ENCODE measurements around the gene MAN1C1.

DNA sequence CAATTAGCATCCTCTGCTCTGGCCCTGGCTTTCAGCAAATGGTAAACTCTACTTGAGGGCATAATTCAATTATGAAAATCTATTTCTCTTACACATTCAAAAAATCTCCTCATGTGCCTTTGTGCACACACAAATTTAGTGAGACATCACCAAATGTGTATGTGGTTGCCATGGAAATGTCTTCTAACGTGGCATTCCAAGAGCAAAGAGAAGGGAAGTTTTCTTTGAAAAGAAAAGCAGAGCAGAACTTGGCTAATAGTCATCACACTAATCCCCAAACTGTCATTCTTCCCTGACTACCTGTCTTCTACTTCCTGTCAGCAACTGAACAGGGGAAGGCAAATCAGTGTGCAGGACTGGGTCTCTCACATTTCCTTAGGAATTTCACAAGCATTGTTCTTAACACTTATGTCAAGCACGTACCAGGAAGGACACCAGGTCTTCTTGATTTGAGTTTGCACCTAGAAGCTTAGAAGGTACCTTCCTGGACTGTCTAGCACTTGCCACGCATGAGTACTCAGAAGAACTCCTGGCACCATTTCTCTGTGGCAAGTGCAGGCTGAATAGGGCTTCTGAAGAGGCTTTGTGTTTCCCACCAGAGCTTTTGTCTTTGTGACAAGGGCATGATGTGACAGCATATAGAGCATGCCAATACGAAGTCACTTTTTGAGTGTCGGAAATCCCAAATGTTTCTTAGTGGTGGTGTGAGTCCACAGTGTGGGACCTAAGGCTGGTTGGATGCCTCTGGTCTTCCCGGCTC lies 32.3 kb downstream of the MAN1C1 start:
- no peak for TF ChIP-seq RELA (IDR thresholded peaks at IDR 0.05; ENCODE audit: borderline replicate concordance, partially characterized antibody)
- TF ChIP-seq POLR2AphosphoS5 (IDR thresholded peaks at IDR 0.05; ENCODE audit: low read length), result no peak
- TF ChIP-seq SP1 (IDR thresholded peaks at IDR 0.05; ENCODE audit: low read depth, low read length), result no peak
- no peak for TF ChIP-seq EZH2 (IDR thresholded peaks at IDR 0.05; ENCODE audit: borderline replicate concordance, control insufficient read depth, low read depth, low read length)
- TF ChIP-seq, protein P1, sequence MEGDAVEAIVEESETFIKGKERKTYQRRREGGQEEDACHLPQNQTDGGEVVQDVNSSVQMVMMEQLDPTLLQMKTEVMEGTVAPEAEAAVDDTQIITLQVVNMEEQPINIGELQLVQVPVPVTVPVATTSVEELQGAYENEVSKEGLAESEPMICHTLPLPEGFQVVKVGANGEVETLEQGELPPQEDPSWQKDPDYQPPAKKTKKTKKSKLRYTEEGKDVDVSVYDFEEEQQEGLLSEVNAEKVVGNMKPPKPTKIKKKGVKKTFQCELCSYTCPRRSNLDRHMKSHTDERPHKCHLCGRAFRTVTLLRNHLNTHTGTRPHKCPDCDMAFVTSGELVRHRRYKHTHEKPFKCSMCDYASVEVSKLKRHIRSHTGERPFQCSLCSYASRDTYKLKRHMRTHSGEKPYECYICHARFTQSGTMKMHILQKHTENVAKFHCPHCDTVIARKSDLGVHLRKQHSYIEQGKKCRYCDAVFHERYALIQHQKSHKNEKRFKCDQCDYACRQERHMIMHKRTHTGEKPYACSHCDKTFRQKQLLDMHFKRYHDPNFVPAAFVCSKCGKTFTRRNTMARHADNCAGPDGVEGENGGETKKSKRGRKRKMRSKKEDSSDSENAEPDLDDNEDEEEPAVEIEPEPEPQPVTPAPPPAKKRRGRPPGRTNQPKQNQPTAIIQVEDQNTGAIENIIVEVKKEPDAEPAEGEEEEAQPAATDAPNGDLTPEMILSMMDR (IDR thresholded peaks at IDR 0.05 in 2 of 3, conservative IDR thresholded peaks at IDR 0.05 in 1 of 3; ENCODE audit: control insufficient read depth in 2 of 3, extremely low read depth in 1 of 3, insufficient read depth in 1 of 3, low read depth in 3 of 3, low read length in 3 of 3), result no peak
- no peak for TF ChIP-seq NFYA (IDR thresholded peaks at IDR 0.05; ENCODE audit: borderline replicate concordance, low read depth, low read length)
- TF ChIP-seq RCOR1 (conservative IDR thresholded peaks at IDR 0.05; ENCODE audit: low read depth, low read length), result no peak
- TF ChIP-seq RAD21 (IDR thresholded peaks at IDR 0.05; ENCODE audit: insufficient read depth, low read depth, low read length), result no peak
- no peak for TF ChIP-seq NFIC (IDR thresholded peaks at IDR 0.05; ENCODE audit: low read depth, low read length)
- no peak for TF ChIP-seq ETV6 (conservative IDR thresholded peaks at IDR 0.05 in 1 of 2, IDR thresholded peaks at IDR 0.05 in 1 of 2; ENCODE audit: borderline replicate concordance in 1 of 2, low read depth in 1 of 2)
- no peak for TF ChIP-seq TCF12 (IDR thresholded peaks at IDR 0.05; ENCODE audit: low read depth, low read length)
- no peak for TF ChIP-seq TAF1 (IDR thresholded peaks at IDR 0.05; ENCODE audit: borderline replicate concordance, low read depth, low read length)
- TF ChIP-seq EP300 (IDR thresholded peaks at IDR 0.05; ENCODE audit: borderline replicate concordance in 1 of 2, control insufficient read depth in 1 of 2, low read depth in 2 of 2, low read length in 2 of 2), result no peak

Measured in GM12878 (cell line).